ENCODE data around the gene GIMAP1. TPM values are rescaled to one million over a fixed set of nuclear protein-coding genes. Genes with fewer than 3 reads are reported as not detected.

Gene GIMAP1
- total RNA-seq, 1 experiment from 2014 or later, result 0.10 TPM

DNA sequence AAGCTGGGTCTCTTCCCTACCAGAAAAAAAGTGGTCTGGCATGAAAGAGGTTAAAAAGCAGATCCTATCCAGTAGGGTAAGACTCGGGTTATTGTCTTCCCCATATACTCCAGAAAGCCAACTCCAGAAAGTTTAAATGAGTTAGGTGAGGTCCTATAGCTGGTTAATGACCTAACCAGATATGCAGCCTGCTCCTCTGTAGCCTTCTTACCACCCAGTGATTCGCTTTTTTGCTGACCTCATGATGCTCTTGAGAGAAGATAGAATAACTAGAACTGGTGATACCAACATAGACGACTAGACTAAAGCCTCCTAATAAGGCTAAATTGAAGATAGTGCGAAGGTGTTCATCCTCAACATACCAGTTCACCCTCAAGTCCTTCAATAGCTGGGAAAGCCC lies 675 bp upstream of the GIMAP1 start:
- H3K4me2 ChIP-seq (ENCODE audit: low read length), result no peak overlapping the region
- TF ChIP-seq ZNF274 (IDR thresholded peaks at IDR 0.05; ENCODE audit: low read depth, low read length) (no peak), FOSL1 (IDR thresholded peaks at IDR 0.05; ENCODE audit: low read depth) (no peak), YY1 (IDR thresholded peaks at IDR 0.05; ENCODE audit: extremely low read depth, insufficient replicate concordance, low read depth, low read length) (no peak), TCF7L2 (IDR thresholded peaks at IDR 0.05; ENCODE audit: borderline replicate concordance, extremely low read depth, insufficient read depth, insufficient read length) (no peak), EZH2phosphoT487 (IDR thresholded peaks at IDR 0.05; ENCODE audit: borderline replicate concordance) (no peak), RAD21 (IDR thresholded peaks at IDR 0.05; ENCODE audit: low read depth) (no peak), POLR2AphosphoS5 (IDR thresholded peaks at IDR 0.05; ENCODE audit: low read depth, low read length) (no peak), CEBPB (IDR thresholded peaks at IDR 0.05; ENCODE audit: low read depth) (no peak), JUND (IDR thresholded peaks at IDR 0.05) (no peak), SP1 (IDR thresholded peaks at IDR 0.05; ENCODE audit: low read depth) (no peak), EGR1 (IDR thresholded peaks at IDR 0.05; ENCODE audit: low read depth) (no peak), POLR2A (IDR thresholded peaks at IDR 0.05; ENCODE audit: borderline replicate concordance, extremely low read depth, insufficient read depth, insufficient read length) (no peak)
- TF ChIP-seq, protein P1, sequence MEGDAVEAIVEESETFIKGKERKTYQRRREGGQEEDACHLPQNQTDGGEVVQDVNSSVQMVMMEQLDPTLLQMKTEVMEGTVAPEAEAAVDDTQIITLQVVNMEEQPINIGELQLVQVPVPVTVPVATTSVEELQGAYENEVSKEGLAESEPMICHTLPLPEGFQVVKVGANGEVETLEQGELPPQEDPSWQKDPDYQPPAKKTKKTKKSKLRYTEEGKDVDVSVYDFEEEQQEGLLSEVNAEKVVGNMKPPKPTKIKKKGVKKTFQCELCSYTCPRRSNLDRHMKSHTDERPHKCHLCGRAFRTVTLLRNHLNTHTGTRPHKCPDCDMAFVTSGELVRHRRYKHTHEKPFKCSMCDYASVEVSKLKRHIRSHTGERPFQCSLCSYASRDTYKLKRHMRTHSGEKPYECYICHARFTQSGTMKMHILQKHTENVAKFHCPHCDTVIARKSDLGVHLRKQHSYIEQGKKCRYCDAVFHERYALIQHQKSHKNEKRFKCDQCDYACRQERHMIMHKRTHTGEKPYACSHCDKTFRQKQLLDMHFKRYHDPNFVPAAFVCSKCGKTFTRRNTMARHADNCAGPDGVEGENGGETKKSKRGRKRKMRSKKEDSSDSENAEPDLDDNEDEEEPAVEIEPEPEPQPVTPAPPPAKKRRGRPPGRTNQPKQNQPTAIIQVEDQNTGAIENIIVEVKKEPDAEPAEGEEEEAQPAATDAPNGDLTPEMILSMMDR (IDR thresholded peaks at IDR 0.05 in 2 of 3, conservative IDR thresholded peaks at IDR 0.05 in 1 of 3; ENCODE audit: borderline replicate concordance in 1 of 3, insufficient read depth in 1 of 3, low read depth in 2 of 3, low read length in 2 of 3), result no peak
- TF ChIP-seq, protein P2, sequence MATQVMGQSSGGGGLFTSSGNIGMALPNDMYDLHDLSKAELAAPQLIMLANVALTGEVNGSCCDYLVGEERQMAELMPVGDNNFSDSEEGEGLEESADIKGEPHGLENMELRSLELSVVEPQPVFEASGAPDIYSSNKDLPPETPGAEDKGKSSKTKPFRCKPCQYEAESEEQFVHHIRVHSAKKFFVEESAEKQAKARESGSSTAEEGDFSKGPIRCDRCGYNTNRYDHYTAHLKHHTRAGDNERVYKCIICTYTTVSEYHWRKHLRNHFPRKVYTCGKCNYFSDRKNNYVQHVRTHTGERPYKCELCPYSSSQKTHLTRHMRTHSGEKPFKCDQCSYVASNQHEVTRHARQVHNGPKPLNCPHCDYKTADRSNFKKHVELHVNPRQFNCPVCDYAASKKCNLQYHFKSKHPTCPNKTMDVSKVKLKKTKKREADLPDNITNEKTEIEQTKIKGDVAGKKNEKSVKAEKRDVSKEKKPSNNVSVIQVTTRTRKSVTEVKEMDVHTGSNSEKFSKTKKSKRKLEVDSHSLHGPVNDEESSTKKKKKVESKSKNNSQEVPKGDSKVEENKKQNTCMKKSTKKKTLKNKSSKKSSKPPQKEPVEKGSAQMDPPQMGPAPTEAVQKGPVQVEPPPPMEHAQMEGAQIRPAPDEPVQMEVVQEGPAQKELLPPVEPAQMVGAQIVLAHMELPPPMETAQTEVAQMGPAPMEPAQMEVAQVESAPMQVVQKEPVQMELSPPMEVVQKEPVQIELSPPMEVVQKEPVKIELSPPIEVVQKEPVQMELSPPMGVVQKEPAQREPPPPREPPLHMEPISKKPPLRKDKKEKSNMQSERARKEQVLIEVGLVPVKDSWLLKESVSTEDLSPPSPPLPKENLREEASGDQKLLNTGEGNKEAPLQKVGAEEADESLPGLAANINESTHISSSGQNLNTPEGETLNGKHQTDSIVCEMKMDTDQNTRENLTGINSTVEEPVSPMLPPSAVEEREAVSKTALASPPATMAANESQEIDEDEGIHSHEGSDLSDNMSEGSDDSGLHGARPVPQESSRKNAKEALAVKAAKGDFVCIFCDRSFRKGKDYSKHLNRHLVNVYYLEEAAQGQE (IDR thresholded peaks at IDR 0.05; ENCODE audit: low read depth), result no peak
- TF ChIP-seq, protein P3, sequence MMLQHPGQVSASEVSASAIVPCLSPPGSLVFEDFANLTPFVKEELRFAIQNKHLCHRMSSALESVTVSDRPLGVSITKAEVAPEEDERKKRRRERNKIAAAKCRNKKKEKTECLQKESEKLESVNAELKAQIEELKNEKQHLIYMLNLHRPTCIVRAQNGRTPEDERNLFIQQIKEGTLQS (IDR thresholded peaks at IDR 0.05), result no peak
- TF ChIP-seq, protein P4, sequence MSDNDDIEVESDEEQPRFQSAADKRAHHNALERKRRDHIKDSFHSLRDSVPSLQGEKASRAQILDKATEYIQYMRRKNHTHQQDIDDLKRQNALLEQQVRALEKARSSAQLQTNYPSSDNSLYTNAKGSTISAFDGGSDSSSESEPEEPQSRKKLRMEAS (IDR thresholded peaks at IDR 0.05), result no peak
- no peaks in the 10 kb centered on the region for H3K9me3 ChIP-seq (ENCODE audit: control insufficient read depth in 1 of 2, insufficient read depth in 1 of 2, low read depth in 1 of 2, low read length in 2 of 2)
- H3K27me3 ChIP-seq (ENCODE audit: insufficient read depth, low read length), result peaks cover 25% of the 10 kb centered on the region
- DNase-seq (ENCODE audit: low read depth, low spot score) (no peak), ATAC-seq (no peak)
- H3K79me2 ChIP-seq (ENCODE audit: insufficient read depth, low read length), result no peaks in the 10 kb centered on the region
- H3K4me1 ChIP-seq (ENCODE audit: control insufficient read depth in 1 of 2, insufficient read depth in 2 of 2, low read length in 2 of 2), result no peaks in the 10 kb centered on the region
- H3K36me3 ChIP-seq (ENCODE audit: control insufficient read depth in 1 of 2, insufficient read depth in 2 of 2, low read length in 2 of 2), result no peaks in the 10 kb centered on the region
- H2AFZ ChIP-seq (ENCODE audit: low read depth, low read length, poor library complexity, severe bottlenecking), result no peak overlapping the region
- ChIA-PET RAD21 (ENCODE audit: low non-redundant PET in 1 of 2, low total read pairs in 2 of 2, uncharacterized antibody in 2 of 2, unreplicated experiment in 2 of 2) (no interaction called here), POLR2A (no interaction called here), CTCF (interaction anchor here (0.6 kb wide), 1 partner anchor 28 kb away, joined by 4 read pairs; no protein-coding TSS in a partner anchor)
- no peak overlapping the region for H3K9ac ChIP-seq (ENCODE audit: low read length)
- no peaks in the 10 kb centered on the region for H3K9me2 ChIP-seq (ENCODE audit: insufficient read depth)
- no peak overlapping the region for H3K4me3 ChIP-seq (replicated peaks in 1 of 2; ENCODE audit: low read depth in 1 of 2, low read length in 2 of 2)
- H4K20me1 ChIP-seq (ENCODE audit: insufficient read depth), result no peaks in the 10 kb centered on the region
- H3K27ac ChIP-seq (ENCODE audit: low read depth, low read length), result no peak overlapping the region
- intact Hi-C loops (cut with micrococcal nuclease), result no loop called here
- no TSS peak for BruUV-seq (replicated peaks)

Data from HCT116 (cell line).